GM23248 (cell line): ENCODE results near the gene LRRC75A. TPM values are rescaled to one million over a fixed set of nuclear protein-coding genes. Genes with fewer than 3 reads are reported as not detected.

Experiments used
- DNase-seq: peaks from one replicate; pipeline ENCODE4 v3.0.0-alpha.2; 2015
- H2AFZ ChIP-seq: fragments of 200-600 bp; sonication (generic); 2 replicates; pipeline ENCODE4 v1.6.1; 2016; ENCODE audit warnings: antibody characterized with exemption
- H3F3A ChIP-seq: fragments of 200-600 bp; sonication (generic); 2 replicates; pipeline ENCODE4 v1.6.1; 2016; ENCODE audit warnings: mild to moderate bottlenecking, antibody characterized with exemption, mixed run types; ENCODE audit not compliant: insufficient read depth
- H3K27ac ChIP-seq: fragments of 200-600 bp; sonication (generic); 2 replicates; pipeline ENCODE4 v1.5.1; 2016; ENCODE audit warnings: mild to moderate bottlenecking
- H3K27me3 ChIP-seq: fragments of 200-600 bp; sonication (generic); replicated peaks from 2 replicates; pipeline ENCODE4 v1.6.1; 2016; ENCODE audit warnings: mild to moderate bottlenecking; ENCODE audit not compliant: insufficient read depth
- H3K36me3 ChIP-seq: fragments of 200-600 bp; sonication (generic); 2 replicates; pipeline ENCODE4 v1.6.1; 2016; ENCODE audit warnings: low read depth, mild to moderate bottlenecking
- H3K4me1 ChIP-seq: fragments of 200-600 bp; sonication (generic); 2 replicates; pipeline ENCODE4 v1.6.1; 2016; ENCODE audit warnings: mild to moderate bottlenecking; ENCODE audit not compliant: insufficient read depth
- H3K4me2 ChIP-seq: fragments of 200-600 bp; sonication (generic); one replicate; pipeline ENCODE4 v1.6.1; 2016; ENCODE audit warnings: mild to moderate bottlenecking; ENCODE audit not compliant: unreplicated experiment
- H3K4me3 ChIP-seq: fragments of 200-600 bp; sonication (generic); 2 replicates; pipeline ENCODE4 v1.5.1; 2016; ENCODE audit warnings: mild to moderate bottlenecking
- H3K79me2 ChIP-seq: fragments of 200-600 bp; sonication (generic); 2 replicates; pipeline ENCODE4 v1.6.1; 2016; ENCODE audit warnings: mild to moderate bottlenecking; ENCODE audit not compliant: insufficient read depth
- H3K9ac ChIP-seq: fragments of 200-600 bp; sonication (generic); 2 replicates; pipeline ENCODE4 v1.6.1; 2016; ENCODE audit warnings: mild to moderate bottlenecking
- H3K9me2 ChIP-seq: fragments of 200-600 bp; sonication (generic); 2 replicates; pipeline ENCODE4 v1.6.1; 2016; ENCODE audit warnings: mixed run types, mild to moderate bottlenecking, moderate library complexity; ENCODE audit not compliant: insufficient read depth
- H3K9me3 ChIP-seq: fragments of 200-600 bp; sonication (generic); one replicate; pipeline ENCODE4 v1.6.1; 2017; ENCODE audit warnings: low read depth
- H4K20me1 ChIP-seq: fragments of 200-600 bp; sonication (generic); 2 replicates; pipeline ENCODE4 v1.6.0; 2016; ENCODE audit not compliant: insufficient read depth
- EZH2 ChIP-seq: fragments of 200-600 bp; sonication (generic); IDR thresholded peaks from 2 replicates; pipeline ENCODE4 v1.6.1; 2018; ENCODE audit warnings: antibody characterized with exemption, mild to moderate bottlenecking; ENCODE audit not compliant: insufficient read depth, poor library complexity, severe bottlenecking
- EZH2phosphoT487 ChIP-seq: fragments of 200-600 bp; sonication (generic); IDR thresholded peaks from 2 replicates; pipeline ENCODE4 v1.6.1; 2018; ENCODE audit warnings: antibody characterized with exemption, moderate library complexity, mild to moderate bottlenecking, low read depth; ENCODE audit not compliant: insufficient read depth
- WGBS, 2 experiments: methylation state at CpG; one replicate each; pipeline ENCODE4 v1.1.6; 2015 to 2017; ENCODE audit warnings: low lambda C conversion rate in 2 of 2, low coverage in 1 of 2; ENCODE audit errors: missing lambda C conversion rate in 2 of 2; 5-methylcytosine and 5-hydroxymethylcytosine counted together
- in situ Hi-C: fragments of 300-500 bp; cut with MboI; formaldehyde crosslinking; loops from 2 replicates; pipeline ENCODE4 v1.15.0; 2020
- polyA plus RNA-seq: library from polyadenylated mRNA; unstranded; fragments of >200 nt; fragmentation: Nextera tagmentation; extraction: Ambion mirVana; gene quantifications from 2 replicates; pipeline ENCODE4 v1.2.1, GENCODE V29; 2016
- total RNA-seq: library from RNA; depleted of rRNA; stranded (reverse); fragments of >200 nt; shearing (Covaris generic); gene quantifications from 2 replicates; pipeline ENCODE4 v1.2.3, GENCODE V29; 2014

Gene LRRC75A
- total and polyA plus RNA-seq, 2 experiments from 2014 or later = 0.22 to 0.54 TPM

- peaks cover 5% of the 10 kb centered on the region; the same call in 1 of the 2 replicates for H3F3A ChIP-seq
- 90 to 92% methylated on average over 8 of the region's 8 CpGs for WGBS, 2 experiments
Measured at GRCh38 chr17:16483021-16483645, 8.9 kb downstream of the LRRC75A start.

GRCh38 chr17:16482253-16482652 is 9.7 kb downstream of the LRRC75A start:
- in situ Hi-C loops = no loop called here

More at GRCh38 chr17:16483021-16483645, 8.9 kb downstream of the LRRC75A start:
- H3K79me2 ChIP-seq = no peaks in the 10 kb centered on the region
- no peaks in the 10 kb centered on the region for H3K36me3 ChIP-seq
- H3K27me3 ChIP-seq = no peaks in the 10 kb centered on the region
- H3K9ac ChIP-seq = no peak overlapping the region
- no peaks in the 10 kb centered on the region for H3K9me2 ChIP-seq
- no peak for TF ChIP-seq EZH2phosphoT487
- no peak overlapping the region for H2AFZ ChIP-seq
- no peak for DNase-seq
- peaks cover 20% of the 10 kb centered on the region for H3K4me1 ChIP-seq
- in situ Hi-C loops = no loop called here
- no peak overlapping the region for H3K27ac ChIP-seq
- H3K9me3 ChIP-seq = no peaks in the 10 kb centered on the region
- H3K4me3 ChIP-seq = no peak overlapping the region
- H3K4me2 ChIP-seq = no peak overlapping the region
- H4K20me1 ChIP-seq = no peaks in the 10 kb centered on the region

GRCh38 chr17:16480995-16481394 is 11.0 kb downstream of the LRRC75A start:
- no peak overlapping the region for H3K4me2 ChIP-seq
- no peak overlapping the region for H3K9ac ChIP-seq
- peaks cover 19% of the 10 kb centered on the region for H3K4me1 ChIP-seq
- H3K9me2 ChIP-seq = no peaks in the 10 kb centered on the region
- no peak for DNase-seq
- H3K27ac ChIP-seq = no peak overlapping the region
- no peak overlapping the region for H2AFZ ChIP-seq
- H3F3A ChIP-seq = peaks cover 3% of the 10 kb centered on the region; the same call in 1 of the 2 replicates
- no peaks in the 10 kb centered on the region for H3K79me2 ChIP-seq
- no peaks in the 10 kb centered on the region for H3K27me3 ChIP-seq
- no peaks in the 10 kb centered on the region for H3K9me3 ChIP-seq
- H3K36me3 ChIP-seq = no peaks in the 10 kb centered on the region
- TF ChIP-seq EZH2phosphoT487 = no peak
- no peak for TF ChIP-seq EZH2
- whole genome bisulfite sequencing, 2 experiments = 78 to 82% methylated on average over 6 of the region's 6 CpGs
- H3K4me3 ChIP-seq = no peak overlapping the region
- no peaks in the 10 kb centered on the region for H4K20me1 ChIP-seq
- in situ Hi-C loops = no loop called here

More at GRCh38 chr17:16482253-16482652, 9.7 kb downstream of the LRRC75A start:
- Histone ChIP-seq H3K4me2 (no peak overlapping the region), H3K36me3 (no peaks in the 10 kb centered on the region), H3K4me3 (no peak overlapping the region), H2AFZ (no peak overlapping the region), H3K27me3 (no peaks in the 10 kb centered on the region), H3K9ac (no peak overlapping the region), H3K27ac (no peak overlapping the region), H3K9me3 (no peaks in the 10 kb centered on the region), H3K79me2 (no peaks in the 10 kb centered on the region), H3K9me2 (no peaks in the 10 kb centered on the region), H3F3A (peaks cover 5% of the 10 kb centered on the region; the same call in 1 of the 2 replicates), H4K20me1 (no peaks in the 10 kb centered on the region), H3K4me1 (peaks cover 24% of the 10 kb centered on the region)
- no peak for TF ChIP-seq EZH2phosphoT487
- no peak for TF ChIP-seq EZH2
- DNase-seq = no peak
- 79 to 91% methylated on average over 7 to 8 of the region's 8 CpGs for WGBS, 2 experiments

GRCh38 chr17:16479264-16479663 is 12.7 kb downstream of the LRRC75A start:
- no peak overlapping the region for H3K4me3 ChIP-seq
- H3K9me2 ChIP-seq = no peaks in the 10 kb centered on the region
- in situ Hi-C loops = no loop called here
- H3K27me3 ChIP-seq = no peaks in the 10 kb centered on the region
- WGBS, 2 experiments = 94 to 97% methylated on average over 2 of the region's 2 CpGs
- no peak for DNase-seq
- H3K4me1 ChIP-seq = peaks cover 9% of the 10 kb centered on the region
- TF ChIP-seq EZH2phosphoT487 = no peak
- no peak for TF ChIP-seq EZH2
- H3K9ac ChIP-seq = no peak overlapping the region
- no peaks in the 10 kb centered on the region for H3K9me3 ChIP-seq
- no peaks in the 10 kb centered on the region for H4K20me1 ChIP-seq
- no peak overlapping the region for H3K4me2 ChIP-seq
- no peaks in the 10 kb centered on the region for H3K36me3 ChIP-seq
- no peak overlapping the region for H3K27ac ChIP-seq
- no peaks in the 10 kb centered on the region for H3F3A ChIP-seq
- H3K79me2 ChIP-seq = no peaks in the 10 kb centered on the region
- no peak overlapping the region for H2AFZ ChIP-seq
